SK-MEL-5 (cell line): ENCODE results near the gene YJU2. TPM values are rescaled to one million over a fixed set of nuclear protein-coding genes. Genes with fewer than 3 reads are reported as not detected.
"Not testable (repeated sequence)": the region's sequence is repeated elsewhere in the genome, so short reads cannot be mapped to it uniquely, and the experiment has no call there.

Experiments used
- DNase-seq: peaks from one replicate; pipeline ENCODE4 v3.0.0-alpha.2; 2016; ENCODE audit warnings: low read depth, low spot score
- in situ Hi-C: cut with HindIII; loops from 2 replicates; pipeline ENCODE4 v1.10.0; 2016; ENCODE audit warnings: low sequenced_read_pairs, high pct_unique_total_duplicates, low pct_unique_long_range_greater_than_20kb
- total RNA-seq: library from RNA; depleted of rRNA; stranded (reverse); fragments of >200 nt; shearing (Covaris generic); gene quantifications from 2 replicates; pipeline ENCODE4 v1.2.3, GENCODE V29; 2014

YJU2 gene
- total RNA-seq, 1 experiment from 2014 or later: 20.2 TPM

- in situ Hi-C loops: loop anchor here (25.0 kb wide), 1 partner anchor 231 kb away; the partner anchor contains the start of gene EEF2
- not testable (repeated sequence) for DNase-seq
Observed at GRCh38 chr19:4218523-4218922, 28.4 kb upstream of the YJU2 start.

- DNase-seq: no peak
- in situ Hi-C loops: loop anchor here (25.0 kb wide), 1 partner anchor 233 kb away; the partner anchor contains the start of gene EEF2
Observed at GRCh38 chr19:4220188-4220587, 26.7 kb upstream of the YJU2 start.

GRCh38 chr19:4224470-4224869 is 22.4 kb upstream of the YJU2 start:
- DNase-seq: no peak
- in situ Hi-C loops: loop anchor here (25.0 kb wide), 1 partner anchor 237 kb away; the partner anchor contains the start of gene EEF2

GRCh38 chr19:4225885-4226284 is 21.0 kb upstream of the YJU2 start:
- no peak for DNase-seq
- in situ Hi-C loops: no loop called here

- in situ Hi-C loops: no loop called here
Observed at GRCh38 chr19:4227771-4228170, 19.1 kb upstream of the YJU2 start.

GRCh38 chr19:4228765-4229178 is 18.1 kb upstream of the YJU2 start:
- no peak for DNase-seq
- in situ Hi-C loops: no loop called here

More at GRCh38 chr19:4227771-4228170, 19.1 kb upstream of the YJU2 start:
- DNase-seq: no peak

- DNase-seq: no peak
Observed at GRCh38 chr19:4229179-4229931, 17.5 kb upstream of the YJU2 start, which contains the start of gene EBI3. TSS of gene EBI3 (plus strand) at chr19:4229523. CDS start at chr19:4229551, 28 bp downstream.

GRCh38 chr19:4230237-4230636 is 16.6 kb upstream of the YJU2 start:
- DNase-seq, in situ Hi-C loops: not testable (repeated sequence)

More at GRCh38 chr19:4229179-4229931, 17.5 kb upstream of the YJU2 start, which contains the start of gene EBI3:
- in situ Hi-C loops: no loop called here

- DNase-seq, in situ Hi-C loops: not testable (repeated sequence)
Observed at GRCh38 chr19:4231521-4231920, 15.4 kb upstream of the YJU2 start.

- DNase-seq, in situ Hi-C loops: not testable (repeated sequence)
Observed at GRCh38 chr19:4232139-4232538, 14.7 kb upstream of the YJU2 start.

- in situ Hi-C loops: no loop called here
- DNase-seq: no peak
Observed at GRCh38 chr19:4232614-4233281, 14.1 kb upstream of the YJU2 start.

- in situ Hi-C loops: no loop called here
- peak; percentile 53 for DNase-seq
Observed at GRCh38 chr19:4233282-4233853, 13.5 kb upstream of the YJU2 start.

- in situ Hi-C loops: no loop called here
- DNase-seq: no peak
Observed at GRCh38 chr19:4234142-4234861, 12.6 kb upstream of the YJU2 start.

GRCh38 chr19:4234862-4235201 is 12.0 kb upstream of the YJU2 start:
- in situ Hi-C loops: no loop called here
- no peak for DNase-seq

GRCh38 chr19:4237510-4237909 is 9.4 kb upstream of the YJU2 start:
- in situ Hi-C loops, DNase-seq: not testable (repeated sequence)

- DNase-seq: no peak
- in situ Hi-C loops: no loop called here
Observed at GRCh38 chr19:4238831-4239230, 8.0 kb upstream of the YJU2 start.

- in situ Hi-C loops: no loop called here
- no peak for DNase-seq
Observed at GRCh38 chr19:4241824-4242430, 5.0 kb upstream of the YJU2 start.
